Lower leg skin (tissue), 3 donors: ENCODE measurements around the gene ALG10.
"Not testable (repeated sequence)": the region's sequence is repeated elsewhere in the genome, so short reads cannot be mapped to it uniquely, and the experiment has no call there.

Experiments used
- CTCF ChIP-seq, 3 donors: fragments of 450-650 bp; IDR thresholded peaks; one replicate each; pipeline ENCODE4 v1.5.1; 2016; ENCODE audit warnings: antibody characterized with exemption in 3 of 3, mild to moderate bottlenecking in 3 of 3, moderate library complexity in 2 of 3
- POLR2A ChIP-seq, 2 donors: fragments of 450-650 bp; IDR thresholded peaks; one replicate each; pipeline ENCODE4 v1.6.1; 2016 to 2017; ENCODE audit warnings: antibody characterized with exemption in 2 of 2, mild to moderate bottlenecking in 1 of 2, moderate library complexity in 1 of 2

GRCh38 chr12:34027661-34028060, 5.4 kb downstream of the ALG10 start:
- not testable (repeated sequence) for TF ChIP-seq POLR2A, CTCF (IDR thresholded peaks at IDR 0.05)
